Measurements from ENCODE around the gene CACNA1G.

DNA sequence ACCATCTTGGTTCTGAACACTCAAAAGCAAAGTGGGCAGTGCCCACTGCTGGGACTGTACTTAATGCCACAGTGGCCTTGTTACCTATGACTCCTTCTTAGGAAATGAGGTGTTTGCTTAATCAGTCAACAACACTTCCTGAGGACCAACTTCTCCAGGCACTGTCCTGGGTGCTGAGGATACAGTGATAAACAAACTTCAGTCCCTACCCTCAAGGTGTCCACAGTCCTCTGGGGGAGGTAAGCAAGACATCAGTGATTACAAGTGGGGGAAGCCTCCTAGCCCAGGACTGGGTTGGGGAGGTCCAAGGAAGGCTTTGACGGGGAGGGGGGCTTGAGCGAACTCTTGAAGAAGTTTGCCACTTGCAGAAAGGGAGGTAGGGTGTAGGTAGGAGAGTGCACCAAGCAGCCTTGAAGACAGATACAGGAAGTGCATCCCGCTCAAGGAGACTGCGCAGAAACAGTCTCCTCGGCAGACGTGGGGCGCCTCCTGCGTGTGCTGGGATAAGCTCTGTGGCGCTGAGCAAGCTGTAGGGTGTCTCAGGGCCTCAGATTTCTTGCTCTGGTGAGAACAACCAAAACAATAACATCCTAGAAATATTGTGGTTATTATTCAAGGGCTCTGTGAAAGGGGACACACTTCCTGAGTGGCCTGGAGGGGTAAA is 71.5 kb downstream of the CACNA1G start:
- TF ChIP-seq, protein P1, sequence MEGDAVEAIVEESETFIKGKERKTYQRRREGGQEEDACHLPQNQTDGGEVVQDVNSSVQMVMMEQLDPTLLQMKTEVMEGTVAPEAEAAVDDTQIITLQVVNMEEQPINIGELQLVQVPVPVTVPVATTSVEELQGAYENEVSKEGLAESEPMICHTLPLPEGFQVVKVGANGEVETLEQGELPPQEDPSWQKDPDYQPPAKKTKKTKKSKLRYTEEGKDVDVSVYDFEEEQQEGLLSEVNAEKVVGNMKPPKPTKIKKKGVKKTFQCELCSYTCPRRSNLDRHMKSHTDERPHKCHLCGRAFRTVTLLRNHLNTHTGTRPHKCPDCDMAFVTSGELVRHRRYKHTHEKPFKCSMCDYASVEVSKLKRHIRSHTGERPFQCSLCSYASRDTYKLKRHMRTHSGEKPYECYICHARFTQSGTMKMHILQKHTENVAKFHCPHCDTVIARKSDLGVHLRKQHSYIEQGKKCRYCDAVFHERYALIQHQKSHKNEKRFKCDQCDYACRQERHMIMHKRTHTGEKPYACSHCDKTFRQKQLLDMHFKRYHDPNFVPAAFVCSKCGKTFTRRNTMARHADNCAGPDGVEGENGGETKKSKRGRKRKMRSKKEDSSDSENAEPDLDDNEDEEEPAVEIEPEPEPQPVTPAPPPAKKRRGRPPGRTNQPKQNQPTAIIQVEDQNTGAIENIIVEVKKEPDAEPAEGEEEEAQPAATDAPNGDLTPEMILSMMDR (IDR thresholded peaks at IDR 0.05) = no peak
- no peak for TF ChIP-seq POLR2A (IDR thresholded peaks at IDR 0.05)

All from right lobe of liver (tissue), 4 donors.